Dendritic cell treated with granulocyte-macrophage colony-stimulating factor and Interleukin-4, amounts not matched to agents 40 ng/mL and 50 ng/mL, for 4 days (primary cell): Measurements from ENCODE around the gene NCAM1.

Experiments used
- H3K27ac Mint-ChIP-seq: one replicate; pipeline ENCODE4 v1.8.0; 2022; ENCODE audit warnings: mild to moderate bottlenecking, mixed read lengths
- H3K27me3 Mint-ChIP-seq: one replicate; pipeline ENCODE4 v1.8.0; 2022; ENCODE audit warnings: mild to moderate bottlenecking, mixed read lengths
- H3K36me3 Mint-ChIP-seq: one replicate; pipeline ENCODE4 v1.8.0; 2022; ENCODE audit warnings: low read depth, mixed read lengths
- H3K4me1 Mint-ChIP-seq: one replicate; pipeline ENCODE4 v1.8.0; 2022; ENCODE audit warnings: low read depth, mixed read lengths
- H3K4me3 Mint-ChIP-seq: one replicate; pipeline ENCODE4 v1.8.0; 2022; ENCODE audit warnings: mild to moderate bottlenecking, moderate library complexity, mixed read lengths
- H3K9me3 Mint-ChIP-seq: one replicate; pipeline ENCODE4 v1.8.0; 2022; ENCODE audit warnings: mixed read lengths
- intact Hi-C: fragments of 100-400 bp; cut with micrococcal nuclease; formaldehyde crosslinking; loops from one replicate; pipeline ENCODE4 v1.15.0; 2022

Gene NCAM1

DNA sequence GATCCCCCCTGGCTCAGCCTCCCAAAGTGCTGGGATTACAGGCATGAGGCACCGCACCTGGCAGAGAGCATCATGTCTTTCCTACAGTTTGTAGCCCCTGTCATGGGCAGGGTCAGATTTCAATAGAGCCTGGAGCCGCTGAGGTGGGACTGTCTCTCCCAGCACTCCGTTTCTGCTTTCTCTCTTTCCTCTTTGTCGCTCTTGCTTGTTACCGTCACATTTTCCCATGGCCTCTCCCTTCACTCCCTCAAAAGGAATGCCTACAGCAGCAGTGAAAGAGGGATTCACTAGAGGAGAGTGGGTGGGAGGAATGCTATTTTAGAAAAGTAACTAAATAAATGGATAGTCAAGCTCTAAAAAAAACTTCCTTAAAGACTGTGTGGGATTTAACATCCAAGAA lies 216.5 kb downstream of the NCAM1 start:
- intact Hi-C loops = no loop called here
- Mint-ChIP-seq H3K4me3 (no peak overlapping the region), H3K4me1 (peaks cover 6% of the 10 kb centered on the region), H3K27me3 (peaks cover 33% of the 10 kb centered on the region), H3K27ac (no peak overlapping the region), H3K36me3 (no peaks in the 10 kb centered on the region), H3K9me3 (no peaks in the 10 kb centered on the region)

DNA sequence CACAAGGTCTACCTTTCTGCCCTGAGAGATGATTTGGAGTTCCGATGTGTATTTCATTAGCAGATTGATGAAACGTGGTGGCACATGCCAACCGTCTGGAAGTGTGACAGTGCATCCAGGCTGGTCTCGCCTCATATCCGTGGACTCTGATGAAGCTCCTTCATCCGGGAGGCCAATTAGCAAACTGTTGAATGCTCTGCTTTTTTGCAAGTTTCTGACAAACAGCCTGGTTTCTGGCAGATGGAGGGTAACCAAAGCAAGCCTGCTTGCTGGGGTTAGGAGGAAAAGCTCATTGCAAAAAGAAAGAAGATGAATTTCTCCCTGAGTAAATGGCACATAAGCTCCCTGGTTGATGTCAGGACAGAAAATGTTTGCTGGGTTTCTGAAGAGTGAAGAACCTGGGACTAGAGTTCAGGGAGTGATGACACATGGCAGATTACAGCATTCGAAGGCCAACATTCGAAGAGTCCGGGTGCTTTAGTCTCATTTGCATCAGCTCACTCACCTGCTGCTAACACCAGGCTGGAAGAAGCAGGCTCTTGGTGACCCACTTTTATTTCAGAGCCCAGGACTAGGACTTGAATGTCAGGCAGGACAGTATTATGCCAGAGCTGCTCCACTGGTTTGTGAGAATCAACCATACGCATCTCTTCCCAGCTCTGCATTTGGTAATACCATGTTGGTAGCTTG lies 217.3 kb downstream of the NCAM1 start:
- H3K4me1 Mint-ChIP-seq = peaks cover 6% of the 10 kb centered on the region
- H3K4me3 Mint-ChIP-seq = no peak overlapping the region
- intact Hi-C loops = no loop called here
- H3K9me3 Mint-ChIP-seq = no peaks in the 10 kb centered on the region
- peaks cover 32% of the 10 kb centered on the region for H3K27me3 Mint-ChIP-seq
- H3K27ac Mint-ChIP-seq = no peak overlapping the region
- no peaks in the 10 kb centered on the region for H3K36me3 Mint-ChIP-seq

DNA sequence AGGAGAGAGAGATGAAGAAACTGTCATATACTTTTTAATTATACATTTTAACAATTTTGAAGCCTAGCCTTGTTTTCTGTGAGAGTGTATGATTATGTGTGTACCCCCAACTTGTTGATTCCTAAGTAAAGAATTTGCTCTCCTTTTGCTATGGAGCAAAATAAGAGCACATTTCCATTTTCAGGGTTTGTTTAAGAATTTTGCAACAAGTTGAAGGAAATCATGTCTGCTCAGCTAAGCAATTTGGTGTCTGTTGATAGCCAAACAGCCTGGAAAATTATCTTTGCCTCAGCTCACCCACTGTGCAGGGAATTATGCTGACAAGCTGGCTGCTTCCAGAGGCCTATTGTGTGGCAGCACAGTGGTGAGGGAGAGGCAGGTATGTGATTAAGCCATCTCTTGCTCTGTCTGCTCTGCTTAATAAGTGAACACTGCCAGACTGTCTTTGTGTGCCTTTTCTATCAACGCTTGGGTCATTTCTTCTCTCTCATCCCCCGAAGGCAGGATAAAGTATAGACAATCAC lies 218.0 kb downstream of the NCAM1 start:
- Mint-ChIP-seq H3K4me1 (peaks cover 6% of the 10 kb centered on the region), H3K36me3 (no peaks in the 10 kb centered on the region), H3K27ac (no peak overlapping the region), H3K4me3 (no peak overlapping the region), H3K27me3 (peaks cover 32% of the 10 kb centered on the region), H3K9me3 (no peaks in the 10 kb centered on the region)
- intact Hi-C loops = no loop called here

GRCh38 chr11:113181094-113181493 lies 219.9 kb downstream of the NCAM1 start:
- H3K4me1 Mint-ChIP-seq = peaks cover 6% of the 10 kb centered on the region

GRCh38 chr11:113182288-113182687 lies 221.1 kb downstream of the NCAM1 start:
- Mint-ChIP-seq H3K4me1 (peaks cover 12% of the 10 kb centered on the region), H3K9me3 (no peaks in the 10 kb centered on the region), H3K27ac (no peak overlapping the region), H3K36me3 (no peaks in the 10 kb centered on the region), H3K4me3 (no peak overlapping the region), H3K27me3 (peaks cover 24% of the 10 kb centered on the region)
- intact Hi-C loops = no loop called here

More at GRCh38 chr11:113181094-113181493, 219.9 kb downstream of the NCAM1 start:
- Mint-ChIP-seq H3K27ac (no peak overlapping the region), H3K36me3 (no peaks in the 10 kb centered on the region), H3K9me3 (no peaks in the 10 kb centered on the region), H3K27me3 (peaks cover 26% of the 10 kb centered on the region), H3K4me3 (no peak overlapping the region)
- intact Hi-C loops = no loop called here

DNA sequence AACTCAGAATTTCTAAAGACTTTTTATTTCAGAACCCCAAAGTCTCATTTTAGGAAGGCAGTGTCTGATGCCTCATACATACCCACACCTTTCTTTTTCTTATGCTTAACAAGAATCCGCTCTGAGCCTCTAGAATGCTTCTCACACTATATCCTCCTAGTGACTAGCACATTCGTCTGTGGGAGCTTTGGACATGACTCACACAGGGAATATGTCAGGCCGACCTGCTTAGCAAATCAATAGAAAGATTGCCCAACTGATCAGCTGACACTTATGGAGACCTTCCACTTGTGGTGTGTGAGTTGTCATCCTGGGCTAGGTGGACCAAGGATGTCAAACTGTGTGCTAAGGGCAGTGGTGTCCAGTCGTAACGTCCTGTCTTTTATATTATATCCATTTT lies 223.3 kb downstream of the NCAM1 start:
- Mint-ChIP-seq H3K4me1 (peaks cover 34% of the 10 kb centered on the region), H3K27me3 (peaks cover 8% of the 10 kb centered on the region), H3K27ac (no peak overlapping the region), H3K4me3 (no peak overlapping the region), H3K36me3 (no peaks in the 10 kb centered on the region), H3K9me3 (no peaks in the 10 kb centered on the region)
- intact Hi-C loops = no loop called here

DNA sequence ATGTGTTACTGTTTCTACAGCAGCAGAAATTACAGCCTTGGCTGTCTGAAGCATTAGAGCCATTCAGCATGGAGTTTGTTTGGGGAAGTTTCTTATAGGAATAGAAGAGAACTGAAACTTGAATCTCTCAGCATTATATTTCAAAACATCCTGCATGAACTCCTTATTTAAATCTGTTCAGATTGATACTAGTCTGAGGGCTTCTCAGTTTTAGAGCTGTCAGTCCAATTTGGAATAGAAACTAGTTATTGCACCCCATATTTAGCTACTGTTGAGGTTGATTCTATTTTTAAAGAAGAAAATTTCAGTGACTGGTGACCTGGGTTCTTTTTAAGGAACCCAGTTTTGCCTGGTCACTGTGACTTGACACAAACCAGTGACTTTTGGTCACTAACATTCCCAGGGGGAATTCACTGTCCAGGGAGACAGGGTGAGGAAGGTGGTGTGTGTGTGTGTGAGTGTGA lies 227.2 kb downstream of the NCAM1 start:
- H3K4me3 Mint-ChIP-seq = peak overlapping the region; percentile 56
- H3K9me3 Mint-ChIP-seq = no peaks in the 10 kb centered on the region
- H3K27ac Mint-ChIP-seq = peak overlapping the region; percentile 90
- H3K27me3 Mint-ChIP-seq = peaks cover under 1% of the 10 kb centered on the region
- peaks cover 53% of the 10 kb centered on the region for H3K4me1 Mint-ChIP-seq
- intact Hi-C loops = no loop called here
- H3K36me3 Mint-ChIP-seq = no peaks in the 10 kb centered on the region

- Mint-ChIP-seq H3K4me1 (peaks cover 53% of the 10 kb centered on the region), H3K4me3 (no peak overlapping the region), H3K27ac (peak overlapping the region; percentile 90), H3K36me3 (no peaks in the 10 kb centered on the region), H3K9me3 (no peaks in the 10 kb centered on the region), H3K27me3 (peaks cover 2% of the 10 kb centered on the region)
- intact Hi-C loops = no loop called here
Measured at GRCh38 chr11:113189909-113190667, 228.9 kb downstream of the NCAM1 start.

DNA sequence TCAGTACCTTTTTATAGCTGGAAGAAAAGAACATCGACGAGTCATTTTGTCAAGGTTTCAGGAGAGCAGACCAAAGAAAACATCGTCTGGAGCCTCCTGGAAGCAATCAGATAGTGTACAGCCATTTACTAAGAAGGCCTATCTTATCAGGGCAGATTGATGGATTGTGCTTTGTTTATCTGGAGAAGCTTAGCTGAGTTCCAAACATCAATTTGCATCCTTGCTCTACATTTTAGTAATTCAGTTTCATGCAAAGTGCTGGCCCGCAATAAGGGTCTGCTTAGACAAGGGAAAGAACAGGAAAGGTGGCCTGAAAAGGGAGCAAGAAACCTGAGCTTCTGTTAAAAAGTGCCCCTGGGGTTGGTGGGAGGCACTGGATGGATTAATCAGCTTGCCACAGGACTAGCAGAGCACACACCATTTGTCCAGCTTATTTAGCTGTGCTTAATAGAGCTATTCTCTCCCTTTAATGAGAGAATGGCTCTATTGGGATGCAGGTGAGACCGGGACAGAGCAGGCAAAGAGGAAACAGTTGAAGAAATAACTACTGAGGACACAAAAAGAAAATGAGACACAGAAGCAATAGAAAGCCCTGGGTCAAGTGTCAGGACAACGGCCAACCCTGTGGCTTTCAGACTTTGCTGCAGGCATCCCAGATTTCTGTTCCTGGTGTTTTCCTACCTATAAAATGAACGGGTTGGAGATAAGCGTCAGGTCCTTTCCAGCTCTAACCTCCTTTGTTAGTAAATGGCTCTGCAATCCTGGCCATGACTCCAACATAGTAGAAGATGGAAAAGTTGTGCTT lies 231.1 kb downstream of the NCAM1 start:
- Mint-ChIP-seq H3K27ac (no peak overlapping the region), H3K36me3 (no peaks in the 10 kb centered on the region)
- intact Hi-C loops = no loop called here

GRCh38 chr11:113193016-113193415 lies 231.8 kb downstream of the NCAM1 start:
- Mint-ChIP-seq H3K27ac (peak overlapping the region; percentile 10), H3K27me3 (peaks cover 8% of the 10 kb centered on the region), H3K4me1 (peaks cover 47% of the 10 kb centered on the region), H3K9me3 (no peaks in the 10 kb centered on the region), H3K4me3 (no peak overlapping the region), H3K36me3 (no peaks in the 10 kb centered on the region)
- intact Hi-C loops = no loop called here

More for the DNA sequence above, 231.1 kb downstream of the NCAM1 start:
- no peaks in the 10 kb centered on the region for H3K9me3 Mint-ChIP-seq
- peaks cover 8% of the 10 kb centered on the region for H3K27me3 Mint-ChIP-seq
- no peak overlapping the region for H3K4me3 Mint-ChIP-seq
- H3K4me1 Mint-ChIP-seq = peaks cover 47% of the 10 kb centered on the region

DNA sequence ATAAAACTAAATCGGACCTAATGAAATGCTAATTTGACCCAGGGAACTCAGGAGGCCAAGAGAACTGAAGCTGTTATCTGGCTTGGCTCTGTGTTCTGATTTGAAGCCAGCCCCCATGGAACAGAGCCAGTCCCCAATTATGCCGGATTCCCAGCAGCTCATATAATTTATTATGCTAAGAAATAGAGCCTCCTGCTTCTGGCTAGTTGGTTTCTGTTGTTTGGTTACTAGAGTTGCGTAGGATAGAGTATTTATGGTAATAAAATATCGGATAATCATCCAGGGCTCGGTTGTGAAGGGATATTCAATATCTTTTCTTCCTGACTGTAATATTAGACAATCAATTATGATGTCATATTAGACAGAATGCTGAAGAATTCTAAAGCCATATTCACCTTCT lies 232.7 kb downstream of the NCAM1 start:
- intact Hi-C loops = no loop called here
- H3K4me3 Mint-ChIP-seq = no peak overlapping the region
- H3K4me1 Mint-ChIP-seq = peaks cover 41% of the 10 kb centered on the region
- peaks cover 13% of the 10 kb centered on the region for H3K27me3 Mint-ChIP-seq
- H3K9me3 Mint-ChIP-seq = no peaks in the 10 kb centered on the region
- H3K36me3 Mint-ChIP-seq = no peaks in the 10 kb centered on the region
- no peak overlapping the region for H3K27ac Mint-ChIP-seq

- Mint-ChIP-seq H3K27me3 (peaks cover 16% of the 10 kb centered on the region), H3K27ac (no peak overlapping the region)
- intact Hi-C loops = no loop called here
Measured at GRCh38 chr11:113195728-113196127, 234.5 kb downstream of the NCAM1 start.

GRCh38 chr11:113197446-113197845 lies 236.2 kb downstream of the NCAM1 start:
- Mint-ChIP-seq H3K27ac (no peak overlapping the region), H3K9me3 (no peaks in the 10 kb centered on the region), H3K4me3 (no peak overlapping the region), H3K36me3 (no peaks in the 10 kb centered on the region), H3K4me1 (peaks cover 37% of the 10 kb centered on the region), H3K27me3 (peaks cover 23% of the 10 kb centered on the region)
- intact Hi-C loops = no loop called here

More at GRCh38 chr11:113195728-113196127, 234.5 kb downstream of the NCAM1 start:
- Mint-ChIP-seq H3K36me3 (no peaks in the 10 kb centered on the region), H3K9me3 (no peaks in the 10 kb centered on the region), H3K4me3 (no peak overlapping the region), H3K4me1 (peaks cover 32% of the 10 kb centered on the region)
